ENCODE data around the gene OR1D5.
"Not testable (repeated sequence)": the region's sequence is repeated elsewhere in the genome, so short reads cannot be mapped to it uniquely, and the experiment has no call there.

The OR1D5 gene, protein sequence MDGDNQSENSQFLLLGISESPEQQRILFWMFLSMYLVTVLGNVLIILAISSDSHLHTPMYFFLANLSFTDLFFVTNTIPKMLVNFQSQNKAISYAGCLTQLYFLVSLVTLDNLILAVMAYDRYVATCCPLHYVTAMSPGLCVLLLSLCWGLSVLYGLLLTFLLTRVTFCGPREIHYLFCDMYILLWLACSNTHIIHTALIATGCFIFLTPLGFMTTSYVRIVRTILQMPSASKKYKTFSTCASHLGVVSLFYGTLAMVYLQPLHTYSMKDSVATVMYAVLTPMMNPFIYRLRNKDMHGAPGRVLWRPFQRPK

DNA sequence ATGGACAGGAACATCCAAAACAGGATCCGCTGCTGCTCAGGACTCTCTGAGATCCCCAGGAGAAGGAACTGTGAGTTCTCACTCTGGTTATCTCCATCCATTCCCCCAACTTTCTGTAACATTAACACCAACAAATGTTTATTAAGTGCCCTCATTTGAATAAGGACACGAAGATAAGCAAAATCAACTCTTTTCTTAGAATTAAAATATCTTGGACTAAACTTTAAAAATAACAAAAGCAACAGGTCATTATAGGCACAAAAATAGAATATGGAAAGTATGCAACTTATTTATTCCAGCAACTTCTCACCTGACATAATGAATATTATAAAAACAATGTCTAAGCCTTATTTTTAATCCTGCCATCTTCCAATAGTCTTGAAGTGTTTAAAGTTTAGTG lies at the start of gene OR1D5:
OR1D5 (minus strand) TSS at position 101 of the 400 bp plus-strand sequence; CDS start at position 101, 0 bp downstream.
- not testable (repeated sequence) for H3K36me3 ChIP-seq (ENCODE audit: control insufficient read depth, insufficient read depth, low read length); H3K79me2 ChIP-seq; H3K4me3 ChIP-seq (ENCODE audit: low read depth, low read length); H3K27me3 ChIP-seq (ENCODE audit: control insufficient read depth, insufficient read depth, low read length); H3K9ac ChIP-seq; H3K4me1 ChIP-seq; H3K27ac ChIP-seq; H2AFZ ChIP-seq; H3K4me2 ChIP-seq (ENCODE audit: low read length); H3K9me3 ChIP-seq (ENCODE audit: control insufficient read depth, low read length)

DNA sequence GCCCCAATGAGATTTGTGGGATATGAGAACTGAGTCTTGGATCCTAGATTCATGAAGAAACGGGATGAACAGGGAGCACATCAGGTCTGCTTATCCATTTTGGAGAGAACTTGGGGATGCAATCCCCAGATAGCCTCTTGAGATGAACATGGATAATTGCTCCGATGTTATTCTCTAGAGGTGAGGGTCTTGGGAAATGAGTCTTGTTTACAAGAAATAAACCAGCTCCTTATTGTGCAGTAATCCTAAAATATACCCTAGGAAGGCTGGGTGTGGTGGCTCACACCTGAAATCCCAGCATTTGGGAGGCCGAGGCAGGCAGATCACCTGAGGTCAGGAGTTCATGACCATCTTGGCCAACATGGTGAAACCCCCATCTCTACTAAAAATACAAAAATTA lies 40.9 kb upstream of the OR1D5 start, which contains the start of gene OR1D2:
OR1D2 (minus strand) TSS at position 101 of the 400 bp plus-strand sequence. CDS start 11,426 bp downstream, outside the sequence.
- Histone ChIP-seq H3K9me3 (ENCODE audit: control insufficient read depth, low read length) (no peaks in the 10 kb centered on the region), H3K4me1 (no peaks in the 10 kb centered on the region), H3K4me2 (ENCODE audit: low read length) (no peak within 1 kb of the TSS), H3K9ac (no peak within 1 kb of the TSS), H3K36me3 (ENCODE audit: control insufficient read depth, insufficient read depth, low read length) (no peaks in the 10 kb centered on the region), H3K4me3 (ENCODE audit: low read depth, low read length) (no peak within 1 kb of the TSS), H3K27ac (no peak within 1 kb of the TSS), H3K27me3 (ENCODE audit: control insufficient read depth, insufficient read depth, low read length) (no peaks in the 10 kb centered on the region), H3K79me2 (no peaks in the 10 kb centered on the region), H2AFZ (no peak within 1 kb of the TSS)
- TF ChIP-seq, protein P1, sequence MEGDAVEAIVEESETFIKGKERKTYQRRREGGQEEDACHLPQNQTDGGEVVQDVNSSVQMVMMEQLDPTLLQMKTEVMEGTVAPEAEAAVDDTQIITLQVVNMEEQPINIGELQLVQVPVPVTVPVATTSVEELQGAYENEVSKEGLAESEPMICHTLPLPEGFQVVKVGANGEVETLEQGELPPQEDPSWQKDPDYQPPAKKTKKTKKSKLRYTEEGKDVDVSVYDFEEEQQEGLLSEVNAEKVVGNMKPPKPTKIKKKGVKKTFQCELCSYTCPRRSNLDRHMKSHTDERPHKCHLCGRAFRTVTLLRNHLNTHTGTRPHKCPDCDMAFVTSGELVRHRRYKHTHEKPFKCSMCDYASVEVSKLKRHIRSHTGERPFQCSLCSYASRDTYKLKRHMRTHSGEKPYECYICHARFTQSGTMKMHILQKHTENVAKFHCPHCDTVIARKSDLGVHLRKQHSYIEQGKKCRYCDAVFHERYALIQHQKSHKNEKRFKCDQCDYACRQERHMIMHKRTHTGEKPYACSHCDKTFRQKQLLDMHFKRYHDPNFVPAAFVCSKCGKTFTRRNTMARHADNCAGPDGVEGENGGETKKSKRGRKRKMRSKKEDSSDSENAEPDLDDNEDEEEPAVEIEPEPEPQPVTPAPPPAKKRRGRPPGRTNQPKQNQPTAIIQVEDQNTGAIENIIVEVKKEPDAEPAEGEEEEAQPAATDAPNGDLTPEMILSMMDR (IDR thresholded peaks at IDR 0.05) = no peak

DNA sequence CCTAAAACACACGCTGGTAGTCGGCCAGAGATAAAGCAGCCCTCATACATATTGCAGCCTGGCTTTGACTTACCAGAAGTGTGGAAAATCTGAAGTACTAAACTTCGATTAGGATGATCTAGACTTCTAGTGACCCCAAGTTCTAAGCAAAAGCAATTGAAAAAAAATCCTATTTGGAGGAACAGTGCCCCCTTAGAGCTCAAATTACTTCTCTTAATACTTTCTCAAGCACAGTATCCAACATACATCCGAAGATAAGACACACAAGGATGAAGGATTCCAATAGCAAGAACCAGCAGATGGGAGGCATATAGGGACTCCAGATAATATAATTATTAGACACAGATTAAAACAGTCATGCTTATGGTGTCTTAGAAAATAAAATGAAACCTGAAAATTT lies 10.4 kb upstream of the OR1D5 start:
- not testable (repeated sequence) for H3K9me3 ChIP-seq (ENCODE audit: control insufficient read depth, low read length); H3K36me3 ChIP-seq (ENCODE audit: control insufficient read depth, insufficient read depth, low read length); H3K4me1 ChIP-seq; H2AFZ ChIP-seq; H3K4me3 ChIP-seq (ENCODE audit: low read depth, low read length); H3K79me2 ChIP-seq; H3K27ac ChIP-seq; H3K27me3 ChIP-seq (ENCODE audit: control insufficient read depth, insufficient read depth, low read length); H3K4me2 ChIP-seq (ENCODE audit: low read length); H3K9ac ChIP-seq

DNA sequence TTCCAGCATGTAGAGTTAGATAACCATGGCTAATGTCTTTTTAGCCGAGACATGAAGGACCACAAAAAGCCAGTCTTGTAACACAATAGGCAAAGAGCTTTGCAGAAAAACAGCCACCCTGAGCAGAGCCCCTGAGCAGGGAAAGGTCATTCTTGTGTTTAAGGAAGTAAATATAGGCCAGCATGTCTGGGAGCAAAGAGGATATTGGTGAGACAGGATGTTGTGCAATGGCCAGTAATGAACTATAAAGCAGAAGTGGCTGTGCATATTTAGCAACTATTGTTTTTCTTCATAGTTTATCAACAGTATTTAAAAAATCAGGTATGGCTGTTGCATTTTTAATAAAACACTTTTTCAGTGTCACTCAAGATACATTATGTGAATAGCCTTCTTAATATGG lies 1.8 kb upstream of the OR1D5 start:
- not testable (repeated sequence) for H3K79me2 ChIP-seq; H3K36me3 ChIP-seq (ENCODE audit: control insufficient read depth, insufficient read depth, low read length); H3K9ac ChIP-seq; H3K27me3 ChIP-seq (ENCODE audit: control insufficient read depth, insufficient read depth, low read length); H3K4me3 ChIP-seq (ENCODE audit: low read depth, low read length); H2AFZ ChIP-seq; H3K4me2 ChIP-seq (ENCODE audit: low read length); H3K9me3 ChIP-seq (ENCODE audit: control insufficient read depth, low read length); H3K27ac ChIP-seq; H3K4me1 ChIP-seq

DNA sequence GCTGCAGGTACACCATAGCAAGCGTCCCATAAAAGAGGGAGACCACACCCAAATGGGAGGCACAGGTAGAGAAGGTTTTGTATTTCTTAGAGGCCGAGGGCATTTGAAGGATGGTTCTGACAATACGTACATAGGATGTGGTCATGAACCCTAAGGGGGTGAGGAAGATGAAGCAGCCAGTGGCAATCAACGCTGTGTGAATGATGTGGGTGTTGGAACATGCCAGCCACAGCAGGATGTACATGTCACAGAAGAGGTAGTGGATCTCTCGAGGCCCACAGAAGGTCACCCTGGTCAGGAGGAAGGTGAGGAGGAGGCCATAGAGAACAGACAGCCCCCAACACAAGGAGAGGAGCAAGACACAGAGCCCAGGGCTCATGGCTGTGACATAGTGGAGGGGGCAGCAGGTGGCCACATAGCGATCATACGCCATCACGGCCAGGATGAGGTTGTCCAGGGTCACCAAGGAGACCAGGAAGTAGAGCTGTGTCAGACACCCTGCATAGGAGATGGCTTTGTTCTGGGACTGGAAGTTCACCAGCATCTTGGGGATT lies 506 bp downstream of the OR1D5 start:
- H3K79me2 ChIP-seq; H3K27ac ChIP-seq; H3K4me2 ChIP-seq (ENCODE audit: low read length); H3K4me3 ChIP-seq (ENCODE audit: low read depth, low read length); H2AFZ ChIP-seq; H3K9ac ChIP-seq; H3K36me3 ChIP-seq (ENCODE audit: control insufficient read depth, insufficient read depth, low read length); H3K9me3 ChIP-seq (ENCODE audit: control insufficient read depth, low read length); H3K4me1 ChIP-seq; H3K27me3 ChIP-seq (ENCODE audit: control insufficient read depth, insufficient read depth, low read length): not testable (repeated sequence)

DNA sequence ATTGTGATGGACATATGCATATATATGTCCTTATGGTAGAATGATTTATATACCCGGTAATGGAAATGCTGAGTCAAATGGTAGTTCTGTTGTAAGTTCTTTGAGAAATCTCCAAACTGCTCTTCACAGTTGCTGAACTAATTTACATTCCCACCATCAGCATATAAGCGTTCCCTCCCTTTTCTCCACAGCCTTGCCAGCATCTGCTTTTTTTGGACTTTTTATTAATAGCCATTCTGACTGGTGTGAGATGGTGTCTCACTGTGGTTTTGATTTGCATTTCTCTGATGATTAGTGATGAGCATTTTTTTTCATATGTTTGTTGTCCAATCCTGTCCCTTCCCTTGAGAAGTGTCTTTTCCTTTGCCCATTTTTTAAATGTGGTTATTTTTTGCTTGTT lies 8.5 kb downstream of the OR1D5 start:
- H3K4me1 ChIP-seq; H3K79me2 ChIP-seq; H2AFZ ChIP-seq; H3K9me3 ChIP-seq (ENCODE audit: control insufficient read depth, low read length); H3K4me3 ChIP-seq (ENCODE audit: low read depth, low read length); H3K4me2 ChIP-seq (ENCODE audit: low read length); H3K27me3 ChIP-seq (ENCODE audit: control insufficient read depth, insufficient read depth, low read length); H3K9ac ChIP-seq; H3K36me3 ChIP-seq (ENCODE audit: control insufficient read depth, insufficient read depth, low read length); H3K27ac ChIP-seq: not testable (repeated sequence)

DNA sequence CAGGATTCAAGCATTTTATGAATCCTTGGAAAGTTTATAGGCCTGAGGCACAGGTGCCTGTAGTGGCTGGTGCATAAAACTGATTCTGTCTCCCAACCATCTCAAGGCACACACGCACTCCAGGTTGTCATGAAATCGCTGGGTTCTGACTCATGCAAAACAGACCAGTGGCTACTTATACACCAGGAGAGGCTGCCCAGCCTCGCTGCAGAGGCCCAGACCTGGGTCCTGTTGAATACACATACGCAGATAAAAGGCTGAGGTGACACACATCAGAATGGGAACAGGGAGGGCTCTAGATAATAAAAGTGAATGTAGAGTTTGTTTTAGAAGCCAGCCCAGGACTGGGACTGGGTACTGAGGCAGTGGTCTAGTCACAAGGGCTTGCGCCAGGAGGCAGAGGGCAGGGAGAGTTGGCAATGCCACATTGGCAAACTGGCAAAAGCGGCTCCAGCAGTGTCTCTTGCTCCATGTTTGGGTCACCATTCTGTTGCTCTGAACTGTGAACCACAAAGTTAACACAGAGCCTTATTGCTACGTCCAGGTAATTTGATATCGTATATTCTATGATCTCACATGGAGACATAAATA lies 13.6 kb downstream of the OR1D5 start:
- Histone ChIP-seq H3K27me3 (ENCODE audit: control insufficient read depth, insufficient read depth, low read length) (no peaks in the 10 kb centered on the region), H3K27ac (no peak overlapping the region)

More for the DNA sequence above, 13.6 kb downstream of the OR1D5 start:
- TF ChIP-seq, protein P1 (IDR thresholded peaks at IDR 0.05) = no peak
- peak overlapping the region; percentile 99 for H2AFZ ChIP-seq
- no peaks in the 10 kb centered on the region for H3K36me3 ChIP-seq (ENCODE audit: control insufficient read depth, insufficient read depth, low read length)
- H3K4me2 ChIP-seq (ENCODE audit: low read length) = peak overlapping the region; percentile 98
- H3K9ac ChIP-seq = no peak overlapping the region
- no peaks in the 10 kb centered on the region for H3K79me2 ChIP-seq
- H3K4me1 ChIP-seq = no peaks in the 10 kb centered on the region
- peak overlapping the region; percentile 93 for H3K4me3 ChIP-seq (ENCODE audit: low read depth, low read length)
- H3K9me3 ChIP-seq (ENCODE audit: control insufficient read depth, low read length) = no peaks in the 10 kb centered on the region
